Measurements from ENCODE around the gene MVK.

MVK gene

GRCh38 chr12:109539508-109539907, 34.1 kb upstream of the MVK start:
- H3K4me1 Mint-ChIP-seq (ENCODE audit: low read depth) = no peaks in the 10 kb centered on the region
- no peaks in the 10 kb centered on the region for H3K27me3 Mint-ChIP-seq (ENCODE audit: low read depth)
- no peaks in the 10 kb centered on the region for H3K36me3 Mint-ChIP-seq (ENCODE audit: low read depth)
- no peak overlapping the region for H3K27ac Mint-ChIP-seq
- H3K9me3 Mint-ChIP-seq = no peaks in the 10 kb centered on the region
- no peak overlapping the region for H3K4me3 Mint-ChIP-seq

- H3K36me3 Mint-ChIP-seq (ENCODE audit: low read depth) = no peaks in the 10 kb centered on the region
- H3K4me1 Mint-ChIP-seq (ENCODE audit: low read depth) = peaks cover 5% of the 10 kb centered on the region
- H3K9me3 Mint-ChIP-seq = no peaks in the 10 kb centered on the region
- H3K27me3 Mint-ChIP-seq (ENCODE audit: low read depth) = no peaks in the 10 kb centered on the region
- no peak overlapping the region for H3K27ac Mint-ChIP-seq
- no peak overlapping the region for H3K4me3 Mint-ChIP-seq
Measured at GRCh38 chr12:109540526-109541412, 32.8 kb upstream of the MVK start.

GRCh38 chr12:109541413-109541726, 32.2 kb upstream of the MVK start:
- H3K36me3 Mint-ChIP-seq (ENCODE audit: low read depth) = no peaks in the 10 kb centered on the region

GRCh38 chr12:109542014-109542413, 31.6 kb upstream of the MVK start:
- no peak overlapping the region for H3K4me3 Mint-ChIP-seq
- H3K9me3 Mint-ChIP-seq = no peaks in the 10 kb centered on the region
- H3K27me3 Mint-ChIP-seq (ENCODE audit: low read depth) = peaks cover 4% of the 10 kb centered on the region
- H3K4me1 Mint-ChIP-seq (ENCODE audit: low read depth) = peaks cover 5% of the 10 kb centered on the region
- H3K27ac Mint-ChIP-seq = no peak overlapping the region
- no peaks in the 10 kb centered on the region for H3K36me3 Mint-ChIP-seq (ENCODE audit: low read depth)

More at GRCh38 chr12:109541413-109541726, 32.2 kb upstream of the MVK start:
- Mint-ChIP-seq H3K9me3 (no peaks in the 10 kb centered on the region), H3K27ac (no peak overlapping the region), H3K4me1 (ENCODE audit: low read depth) (peaks cover 5% of the 10 kb centered on the region), H3K27me3 (ENCODE audit: low read depth) (no peaks in the 10 kb centered on the region), H3K4me3 (no peak overlapping the region)

GRCh38 chr12:109542876-109543275, 30.7 kb upstream of the MVK start:
- Mint-ChIP-seq H3K36me3 (ENCODE audit: low read depth) (no peaks in the 10 kb centered on the region), H3K9me3 (no peaks in the 10 kb centered on the region), H3K4me3 (no peak overlapping the region), H3K27ac (no peak overlapping the region), H3K4me1 (ENCODE audit: low read depth) (peaks cover 5% of the 10 kb centered on the region), H3K27me3 (ENCODE audit: low read depth) (peaks cover 12% of the 10 kb centered on the region)

- Mint-ChIP-seq H3K27ac (no peak overlapping the region), H3K9me3 (no peaks in the 10 kb centered on the region), H3K4me3 (no peak overlapping the region), H3K4me1 (ENCODE audit: low read depth) (peaks cover 5% of the 10 kb centered on the region), H3K27me3 (ENCODE audit: low read depth) (peaks cover 18% of the 10 kb centered on the region), H3K36me3 (ENCODE audit: low read depth) (no peaks in the 10 kb centered on the region)
Measured at GRCh38 chr12:109544955-109545531, 28.6 kb upstream of the MVK start.

GRCh38 chr12:109545826-109546225, 27.8 kb upstream of the MVK start:
- Mint-ChIP-seq H3K9me3 (no peaks in the 10 kb centered on the region), H3K27ac (no peak overlapping the region), H3K4me3 (no peak overlapping the region), H3K27me3 (ENCODE audit: low read depth) (peaks cover 20% of the 10 kb centered on the region), H3K36me3 (ENCODE audit: low read depth) (no peaks in the 10 kb centered on the region), H3K4me1 (ENCODE audit: low read depth) (peaks cover 5% of the 10 kb centered on the region)

GRCh38 chr12:109547286-109547685, 26.3 kb upstream of the MVK start:
- Mint-ChIP-seq H3K4me3 (no peak overlapping the region), H3K36me3 (ENCODE audit: low read depth) (no peaks in the 10 kb centered on the region), H3K4me1 (ENCODE audit: low read depth) (peaks cover 5% of the 10 kb centered on the region), H3K9me3 (no peaks in the 10 kb centered on the region), H3K27ac (no peak overlapping the region), H3K27me3 (ENCODE audit: low read depth) (peaks cover 20% of the 10 kb centered on the region)

GRCh38 chr12:109548258-109548657, 25.3 kb upstream of the MVK start:
- Mint-ChIP-seq H3K4me3 (no peak overlapping the region), H3K4me1 (ENCODE audit: low read depth) (peaks cover 5% of the 10 kb centered on the region), H3K9me3 (no peaks in the 10 kb centered on the region), H3K36me3 (ENCODE audit: low read depth) (no peaks in the 10 kb centered on the region), H3K27ac (no peak overlapping the region), H3K27me3 (ENCODE audit: low read depth) (peaks cover 20% of the 10 kb centered on the region)

- no peak overlapping the region for H3K4me3 Mint-ChIP-seq
- H3K27me3 Mint-ChIP-seq (ENCODE audit: low read depth) = peaks cover 20% of the 10 kb centered on the region
- H3K27ac Mint-ChIP-seq = no peak overlapping the region
- H3K9me3 Mint-ChIP-seq = no peaks in the 10 kb centered on the region
- peaks cover 5% of the 10 kb centered on the region for H3K4me1 Mint-ChIP-seq (ENCODE audit: low read depth)
- H3K36me3 Mint-ChIP-seq (ENCODE audit: low read depth) = no peaks in the 10 kb centered on the region
Measured at GRCh38 chr12:109549613-109550270, 23.9 kb upstream of the MVK start.

- peaks cover under 1% of the 10 kb centered on the region for H3K4me1 Mint-ChIP-seq (ENCODE audit: low read depth)
- no peak overlapping the region for H3K27ac Mint-ChIP-seq
- no peak overlapping the region for H3K4me3 Mint-ChIP-seq
- no peaks in the 10 kb centered on the region for H3K9me3 Mint-ChIP-seq
- H3K27me3 Mint-ChIP-seq (ENCODE audit: low read depth) = peaks cover 20% of the 10 kb centered on the region
- H3K36me3 Mint-ChIP-seq (ENCODE audit: low read depth) = no peaks in the 10 kb centered on the region
Measured at GRCh38 chr12:109550281-109550680, 23.3 kb upstream of the MVK start.

GRCh38 chr12:109551108-109551507, 22.5 kb upstream of the MVK start:
- H3K4me3 Mint-ChIP-seq = no peak overlapping the region
- H3K27me3 Mint-ChIP-seq (ENCODE audit: low read depth) = peaks cover 20% of the 10 kb centered on the region
- H3K9me3 Mint-ChIP-seq = no peaks in the 10 kb centered on the region
- no peaks in the 10 kb centered on the region for H3K4me1 Mint-ChIP-seq (ENCODE audit: low read depth)
- no peak overlapping the region for H3K27ac Mint-ChIP-seq
- H3K36me3 Mint-ChIP-seq (ENCODE audit: low read depth) = no peaks in the 10 kb centered on the region

- H3K27ac Mint-ChIP-seq = no peak overlapping the region
- H3K27me3 Mint-ChIP-seq (ENCODE audit: low read depth) = peaks cover 7% of the 10 kb centered on the region
- no peak overlapping the region for H3K4me3 Mint-ChIP-seq
Measured at GRCh38 chr12:109552971-109553370, 20.6 kb upstream of the MVK start.

GRCh38 chr12:109553483-109553882, 20.1 kb upstream of the MVK start:
- Mint-ChIP-seq H3K9me3 (no peaks in the 10 kb centered on the region), H3K36me3 (ENCODE audit: low read depth) (no peaks in the 10 kb centered on the region), H3K27ac (no peak overlapping the region), H3K4me1 (ENCODE audit: low read depth) (no peaks in the 10 kb centered on the region), H3K4me3 (no peak overlapping the region), H3K27me3 (ENCODE audit: low read depth) (peaks cover 7% of the 10 kb centered on the region)

More at GRCh38 chr12:109552971-109553370, 20.6 kb upstream of the MVK start:
- Mint-ChIP-seq H3K9me3 (no peaks in the 10 kb centered on the region), H3K4me1 (ENCODE audit: low read depth) (no peaks in the 10 kb centered on the region), H3K36me3 (ENCODE audit: low read depth) (no peaks in the 10 kb centered on the region)

Data from T-helper 1 cell treated with Interleukin-12 subunit alpha and Interleukin-12 subunit beta and Interleukin-4 antibody, amounts not matched to agents 30 μg/mL and 1 μg/mL, for 36 hours (primary cell).